Measurements from ENCODE around the gene DENND1B. TPM values are rescaled to one million over a fixed set of nuclear protein-coding genes. Genes with fewer than 3 reads are reported as not detected.

DENND1B gene
- total RNA-seq, 4 donors from 2014 or later = 12.4 to 27.5 (median 15.9) TPM

DNA sequence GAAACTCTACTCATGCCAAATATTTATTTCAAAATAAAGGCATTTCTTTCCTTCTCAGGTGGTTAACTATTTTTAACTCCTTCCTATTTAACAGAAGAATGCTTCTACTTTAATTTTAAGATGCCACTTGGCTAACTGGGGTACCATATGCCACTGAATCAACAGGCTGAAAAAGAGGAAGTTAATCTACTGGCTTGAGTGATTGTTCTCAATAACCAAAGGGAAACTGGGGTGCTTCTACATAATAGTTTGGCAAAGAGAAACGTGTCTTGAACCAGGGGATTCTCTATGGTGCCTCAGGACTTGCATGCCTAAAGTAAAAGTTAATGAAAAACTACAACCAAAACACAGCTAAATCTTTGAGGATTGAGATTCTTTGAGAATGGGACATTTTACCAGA lies 142.6 kb downstream of the DENND1B start:
- TF ChIP-seq, protein P1, sequence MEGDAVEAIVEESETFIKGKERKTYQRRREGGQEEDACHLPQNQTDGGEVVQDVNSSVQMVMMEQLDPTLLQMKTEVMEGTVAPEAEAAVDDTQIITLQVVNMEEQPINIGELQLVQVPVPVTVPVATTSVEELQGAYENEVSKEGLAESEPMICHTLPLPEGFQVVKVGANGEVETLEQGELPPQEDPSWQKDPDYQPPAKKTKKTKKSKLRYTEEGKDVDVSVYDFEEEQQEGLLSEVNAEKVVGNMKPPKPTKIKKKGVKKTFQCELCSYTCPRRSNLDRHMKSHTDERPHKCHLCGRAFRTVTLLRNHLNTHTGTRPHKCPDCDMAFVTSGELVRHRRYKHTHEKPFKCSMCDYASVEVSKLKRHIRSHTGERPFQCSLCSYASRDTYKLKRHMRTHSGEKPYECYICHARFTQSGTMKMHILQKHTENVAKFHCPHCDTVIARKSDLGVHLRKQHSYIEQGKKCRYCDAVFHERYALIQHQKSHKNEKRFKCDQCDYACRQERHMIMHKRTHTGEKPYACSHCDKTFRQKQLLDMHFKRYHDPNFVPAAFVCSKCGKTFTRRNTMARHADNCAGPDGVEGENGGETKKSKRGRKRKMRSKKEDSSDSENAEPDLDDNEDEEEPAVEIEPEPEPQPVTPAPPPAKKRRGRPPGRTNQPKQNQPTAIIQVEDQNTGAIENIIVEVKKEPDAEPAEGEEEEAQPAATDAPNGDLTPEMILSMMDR (IDR thresholded peaks at IDR 0.05; ENCODE audit: low read depth) = no peak

DNA sequence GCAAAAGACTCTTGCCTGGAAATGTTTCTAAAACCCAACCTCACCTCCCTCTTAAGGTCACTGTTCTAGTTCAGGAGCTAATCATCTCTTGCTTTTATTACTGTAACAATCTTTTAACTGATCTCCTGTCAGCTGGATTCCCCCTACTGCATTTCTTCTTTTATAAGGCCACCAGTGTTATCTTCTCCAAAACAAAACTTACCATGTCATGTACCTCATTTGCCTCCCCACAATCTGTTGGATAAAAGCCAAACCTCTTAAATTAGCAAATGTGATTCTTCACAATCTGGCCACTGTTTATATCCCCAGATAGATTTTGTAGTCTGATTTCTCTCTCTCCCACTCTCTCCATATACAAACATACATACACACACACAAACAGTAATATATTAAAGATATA lies 143.3 kb downstream of the DENND1B start:
- TF ChIP-seq, protein P1 (IDR thresholded peaks at IDR 0.05; ENCODE audit: low read depth) = no peak

DNA sequence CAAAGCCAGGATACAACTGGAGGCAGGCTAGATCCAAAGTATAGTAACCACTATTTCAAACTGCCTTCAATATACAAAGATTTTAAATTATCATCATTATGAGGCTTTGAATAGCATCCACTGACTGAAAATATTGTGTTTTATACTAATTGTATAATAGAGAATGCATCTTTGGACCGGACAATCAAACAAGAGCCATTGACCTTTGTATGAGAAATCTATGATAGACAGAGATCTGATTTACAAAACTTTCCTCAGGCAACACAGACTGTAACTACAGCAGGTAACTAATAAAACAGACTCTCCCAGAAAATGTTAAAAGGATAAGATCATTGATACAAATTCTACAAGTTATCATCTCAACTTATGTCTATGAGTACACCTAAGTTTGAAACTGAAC lies 152.9 kb downstream of the DENND1B start:
- TF ChIP-seq, protein P1 (IDR thresholded peaks at IDR 0.05; ENCODE audit: low read depth) = no peak

DNA sequence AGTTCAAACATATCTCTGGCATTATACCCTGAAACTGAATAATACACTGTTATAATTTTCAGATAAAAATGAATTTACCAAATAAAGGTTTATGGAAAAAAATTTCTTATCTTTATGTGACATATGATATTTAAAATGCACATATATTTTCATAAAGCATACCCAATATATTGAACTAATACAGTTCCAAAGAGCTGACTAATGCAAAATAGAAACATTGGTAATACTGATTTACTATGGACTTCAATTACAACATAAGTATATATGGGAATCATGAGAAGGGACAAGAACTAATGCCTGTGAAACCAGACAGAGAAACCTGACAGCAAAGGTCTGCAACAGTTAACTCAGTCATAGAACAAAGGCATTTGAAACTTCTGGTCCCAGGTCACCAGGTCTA lies 153.5 kb downstream of the DENND1B start:
- TF ChIP-seq, protein P1 (IDR thresholded peaks at IDR 0.05; ENCODE audit: low read depth) = no peak

DNA sequence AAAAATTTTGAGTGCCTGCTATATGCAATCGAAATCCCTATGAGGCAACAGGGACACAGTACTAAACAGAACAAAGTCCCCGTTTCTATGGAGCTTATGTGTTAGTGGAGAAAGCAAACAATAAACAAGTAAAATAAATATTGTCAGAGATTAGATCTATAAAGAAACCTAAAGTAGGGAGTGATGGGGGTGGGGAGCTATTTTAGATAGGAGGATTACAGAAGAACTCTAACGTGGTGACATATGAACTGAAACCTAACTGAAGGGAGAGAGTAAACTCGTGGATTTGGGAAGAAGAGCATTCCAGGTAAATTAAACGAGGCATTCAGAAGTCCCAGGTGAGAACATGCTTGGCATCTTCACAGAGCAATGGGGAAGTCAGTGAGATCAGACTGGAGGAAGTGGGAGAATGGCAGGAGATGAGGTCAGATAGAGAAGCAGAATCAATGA lies 154.5 kb downstream of the DENND1B start:
- TF ChIP-seq, protein P1 (IDR thresholded peaks at IDR 0.05; ENCODE audit: low read depth) = no peak

DNA sequence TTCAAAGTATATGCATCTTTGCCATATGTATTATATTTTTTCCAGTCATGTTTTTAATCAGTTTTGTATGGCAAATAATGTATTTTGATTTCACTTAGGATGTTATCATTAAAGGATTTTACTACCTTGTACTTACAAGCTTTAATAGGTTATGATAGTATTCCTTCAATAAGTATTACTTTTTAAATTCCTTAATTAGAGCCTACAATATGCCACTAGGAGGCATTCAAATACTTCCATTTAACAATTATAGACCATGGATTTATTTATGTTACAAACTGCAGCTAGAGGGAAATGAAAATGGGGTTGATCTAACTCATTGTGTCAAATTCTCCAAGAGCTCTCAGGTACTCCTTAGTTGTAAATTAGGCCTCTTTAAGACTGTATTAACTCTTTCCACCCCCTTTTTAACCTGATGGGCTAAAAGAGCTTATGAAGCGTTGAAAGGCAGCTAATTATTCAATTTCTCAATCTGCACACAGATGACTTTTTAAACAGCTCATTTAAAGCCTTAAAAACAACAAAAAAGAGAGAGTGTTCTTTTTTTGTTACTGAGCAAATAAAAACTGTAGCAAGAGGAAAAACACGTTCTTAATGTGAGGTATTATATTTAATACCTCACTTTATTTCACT lies 156.2 kb downstream of the DENND1B start:
- TF ChIP-seq, protein P1 (IDR thresholded peaks at IDR 0.05; ENCODE audit: low read depth) = no peak

DNA sequence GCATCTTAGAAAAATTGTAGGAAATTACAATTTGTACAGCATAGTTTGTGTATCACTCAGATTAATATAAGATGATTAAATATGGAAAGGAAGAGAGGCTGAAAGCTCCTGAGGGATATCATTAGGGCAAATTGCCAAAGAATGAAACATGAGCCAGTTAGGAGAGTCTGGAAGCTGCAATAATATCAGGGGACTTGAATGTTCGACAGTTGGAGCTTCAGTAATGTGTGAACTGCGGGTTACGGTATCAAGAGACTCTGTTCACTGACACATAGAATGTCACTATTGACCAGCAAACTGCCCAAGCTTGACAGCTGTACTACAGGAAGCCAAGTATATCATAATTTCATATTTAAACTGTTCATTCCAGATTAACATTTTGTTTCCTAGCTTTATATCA lies 157.2 kb downstream of the DENND1B start:
- TF ChIP-seq, protein P1 (IDR thresholded peaks at IDR 0.05; ENCODE audit: low read depth) = no peak

All from subcutaneous adipose tissue (tissue), 4 donors.